Measurements from ENCODE around the gene PRR5.

Gene PRR5

GRCh38 chr22:44719586-44720368 is 17.8 kb downstream of the PRR5 start:
- no peak for DNase-seq

GRCh38 chr22:44721213-44721612 is 19.2 kb downstream of the PRR5 start:
- DNase-seq, result no peak

- no peak for DNase-seq
Measured at GRCh38 chr22:44722611-44723010, 20.6 kb downstream of the PRR5 start.

DNA sequence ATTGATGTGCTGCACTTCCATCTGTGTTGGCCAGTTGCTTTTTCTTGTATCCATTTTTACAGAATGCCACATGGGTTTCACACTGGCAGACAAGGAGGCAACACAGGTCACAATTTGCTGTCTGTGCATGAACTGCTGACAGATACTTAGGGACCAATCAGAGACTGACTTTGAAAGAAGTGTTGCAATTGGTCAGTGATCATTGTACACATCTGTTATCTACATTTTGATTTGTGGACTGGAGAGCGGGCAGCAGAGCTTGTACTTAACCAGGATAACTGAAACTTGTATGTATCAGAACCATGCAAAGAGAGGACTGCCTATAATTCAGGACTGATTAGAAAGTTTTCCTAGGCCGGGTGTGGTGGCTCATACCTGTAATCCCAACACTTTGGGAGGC is 21.8 kb downstream of the PRR5 start:
- no peak for DNase-seq

- no peak for DNase-seq
Measured at GRCh38 chr22:44724416-44724815, 22.4 kb downstream of the PRR5 start.

DNA sequence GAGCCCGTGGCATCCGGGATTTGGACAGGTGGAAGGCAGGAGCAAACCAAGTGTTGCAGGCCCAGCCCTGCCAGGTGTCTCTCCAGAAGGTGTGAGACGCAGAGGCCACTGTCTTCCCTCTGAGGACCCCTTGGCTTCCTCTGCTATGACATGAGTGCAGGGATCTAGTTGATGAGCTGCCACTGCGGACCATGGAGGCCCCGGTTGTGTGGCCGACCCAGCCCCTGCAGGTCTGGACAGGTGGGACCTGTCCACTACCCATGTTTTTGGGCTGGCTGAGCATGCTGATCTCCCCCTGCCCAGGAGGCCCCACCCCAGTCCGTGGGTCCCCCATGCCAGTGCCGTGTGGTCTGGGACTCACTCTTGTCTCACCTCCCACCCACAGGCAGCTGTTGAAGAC is 22.9 kb downstream of the PRR5 start:
- no peak for DNase-seq

DNA sequence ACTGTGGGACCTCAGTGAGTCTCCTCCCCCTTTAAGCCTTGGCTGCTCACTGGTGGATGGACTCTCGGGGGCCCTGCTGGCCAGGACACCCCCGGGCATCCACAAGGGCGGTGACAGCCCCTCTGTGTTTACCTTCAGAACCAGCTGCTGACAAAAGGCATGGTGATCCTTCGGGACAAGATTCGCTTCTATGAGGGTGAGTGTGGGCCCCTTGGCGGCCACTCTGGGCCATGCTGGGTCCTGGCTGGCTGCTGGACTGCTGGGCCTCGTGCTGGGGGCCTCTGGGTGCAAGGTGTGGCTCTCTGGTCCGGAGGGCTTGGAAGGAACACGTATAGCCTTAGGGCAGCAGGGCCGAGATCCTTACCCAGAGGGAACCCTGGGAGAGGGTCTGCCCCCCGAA is 24.4 kb downstream of the PRR5 start:
- DNase-seq, result no peak

GRCh38 chr22:44727148-44727547 is 25.1 kb downstream of the PRR5 start:
- no peak for DNase-seq

DNA sequence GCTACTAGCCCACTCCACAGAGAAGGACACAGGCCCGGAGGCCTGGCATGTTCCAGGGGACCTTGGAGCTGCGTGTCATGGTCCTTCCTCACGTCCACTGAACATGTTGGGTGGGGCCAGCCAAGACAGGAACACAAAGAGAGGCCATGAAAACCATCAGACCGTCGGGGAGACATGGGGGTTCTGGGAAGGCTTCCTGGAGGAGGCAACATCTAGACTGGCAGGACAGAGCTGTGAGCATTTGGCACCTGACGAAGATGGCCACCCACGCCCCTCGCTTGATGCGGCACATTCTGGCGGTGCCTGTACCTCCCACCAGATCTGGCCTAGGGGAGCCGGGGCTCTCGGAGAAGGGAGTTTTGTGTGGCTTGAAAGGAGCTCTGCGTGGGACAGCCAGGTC is 25.7 kb downstream of the PRR5 start:
- no peak for DNase-seq

DNA sequence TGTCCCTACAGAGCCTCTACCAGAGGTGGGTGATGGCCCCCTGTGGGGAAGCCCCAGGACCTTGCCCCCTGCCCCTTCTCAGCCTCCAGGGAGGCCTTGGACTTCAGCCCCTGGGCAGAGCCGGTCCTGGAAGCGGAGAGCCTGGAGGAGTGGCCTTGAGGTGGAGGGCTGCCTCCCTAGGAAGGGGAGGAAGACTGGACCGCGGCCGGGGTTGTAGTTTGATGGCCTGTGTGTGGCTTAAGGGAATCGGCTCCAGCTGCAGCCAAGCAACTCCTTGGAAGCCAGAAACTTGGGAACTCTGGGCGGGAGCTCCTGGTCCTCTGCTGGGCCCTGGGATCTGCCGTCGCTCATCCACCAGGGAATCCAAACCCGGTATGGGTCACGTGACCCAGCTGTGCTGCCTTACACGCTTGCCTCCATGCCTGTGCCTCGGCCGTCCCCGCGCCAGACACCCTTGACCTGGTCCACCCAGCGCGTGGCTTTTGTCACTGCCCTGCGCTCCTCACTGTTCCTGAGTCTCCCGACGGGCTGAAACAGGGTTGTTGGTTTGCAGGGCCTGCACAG is 26.8 kb downstream of the PRR5 start:
- DNase-seq, result no peak

DNA sequence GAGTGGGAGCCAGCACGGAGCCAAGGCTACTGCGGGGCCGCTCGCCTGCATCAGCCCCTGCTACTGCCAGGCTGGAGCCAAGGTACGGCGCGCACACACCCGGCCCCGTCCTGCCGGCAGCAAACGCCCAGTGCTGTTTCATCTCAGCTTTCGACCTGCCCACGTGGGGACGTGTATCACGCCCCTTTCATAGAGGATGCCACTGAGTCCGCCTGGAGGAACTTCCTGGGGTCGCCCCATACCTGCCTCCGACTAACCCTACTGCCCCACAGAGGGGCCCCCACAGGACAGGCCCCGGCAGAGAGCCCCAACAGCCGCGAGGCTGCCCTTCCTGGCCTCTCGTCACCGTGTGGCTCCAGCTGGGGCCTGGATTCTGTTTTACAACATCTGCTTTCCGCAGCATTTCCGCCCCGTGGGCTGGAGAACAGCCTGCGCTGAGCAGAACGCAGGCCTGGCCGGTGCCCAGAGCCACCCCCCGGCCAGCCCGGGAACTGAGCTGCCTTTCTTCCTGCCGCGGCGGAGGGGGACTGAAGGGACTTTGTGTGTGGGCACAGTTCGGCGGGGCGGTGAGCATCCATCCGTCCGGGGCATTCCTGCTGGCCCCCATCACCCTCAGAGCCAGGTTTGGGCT is 27.5 kb downstream of the PRR5 start:
- DNase-seq, result no peak

DNA sequence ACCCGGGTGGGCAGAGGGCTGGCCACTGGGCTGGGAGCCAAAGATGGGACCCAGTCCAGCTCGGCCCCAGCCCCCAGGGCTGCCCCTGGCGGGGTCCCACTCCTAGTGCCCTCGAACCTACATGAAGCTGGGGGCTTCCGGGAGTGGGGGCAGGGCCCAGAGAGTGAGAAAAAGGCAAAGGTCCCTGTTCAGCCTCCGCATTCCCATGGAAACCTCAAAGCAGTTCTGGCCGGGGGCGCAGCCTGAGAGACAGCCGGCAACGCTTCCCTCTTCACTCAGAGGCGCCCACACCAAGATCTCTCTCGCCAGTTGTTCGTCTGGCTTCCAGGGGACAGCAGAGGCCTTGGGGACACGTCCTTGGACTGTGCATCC is 28.0 kb downstream of the PRR5 start:
- DNase-seq, result no peak

DNA sequence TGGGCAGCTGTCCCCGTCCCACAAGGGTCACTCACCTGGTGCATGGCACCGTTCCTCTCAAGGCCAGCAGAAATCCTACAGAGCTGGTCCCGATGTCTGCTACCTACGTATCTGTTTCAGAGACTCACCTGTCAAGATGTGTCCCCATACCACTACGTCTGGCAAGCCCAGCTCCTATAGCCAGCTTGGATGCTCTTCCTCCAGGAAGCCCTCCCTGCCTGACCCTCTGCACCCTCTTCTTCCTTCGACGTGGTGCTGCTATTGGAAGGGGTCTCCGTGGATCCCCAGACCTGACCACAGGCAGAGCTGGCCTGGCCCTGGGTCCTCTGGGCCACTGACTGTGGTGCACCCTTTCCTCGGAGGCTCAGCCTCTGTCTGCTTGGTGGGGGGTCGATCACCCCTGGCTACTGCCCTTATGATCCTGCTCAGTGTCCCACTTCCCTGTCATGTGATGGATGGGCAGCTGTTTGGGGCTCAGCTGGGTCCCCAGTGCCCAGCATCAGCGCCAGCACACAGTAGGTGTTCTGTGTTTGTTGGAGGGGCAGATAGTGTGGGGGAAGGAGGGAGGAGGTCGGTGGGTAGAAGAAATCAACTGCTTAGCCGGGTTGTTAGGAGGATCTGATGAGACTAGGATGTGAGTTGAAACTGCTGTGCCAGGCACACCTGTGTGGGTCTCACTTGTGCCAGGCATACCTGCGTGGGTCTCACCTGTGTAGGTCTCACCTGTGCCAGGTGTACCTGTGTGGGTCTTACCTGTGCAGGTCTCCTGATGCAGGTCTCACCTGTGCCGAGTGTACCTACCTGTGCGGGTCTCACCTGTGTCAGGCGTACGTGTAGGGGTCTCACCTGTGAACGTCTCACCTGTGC is 28.7 kb downstream of the PRR5 start:
- no peak for DNase-seq

DNA sequence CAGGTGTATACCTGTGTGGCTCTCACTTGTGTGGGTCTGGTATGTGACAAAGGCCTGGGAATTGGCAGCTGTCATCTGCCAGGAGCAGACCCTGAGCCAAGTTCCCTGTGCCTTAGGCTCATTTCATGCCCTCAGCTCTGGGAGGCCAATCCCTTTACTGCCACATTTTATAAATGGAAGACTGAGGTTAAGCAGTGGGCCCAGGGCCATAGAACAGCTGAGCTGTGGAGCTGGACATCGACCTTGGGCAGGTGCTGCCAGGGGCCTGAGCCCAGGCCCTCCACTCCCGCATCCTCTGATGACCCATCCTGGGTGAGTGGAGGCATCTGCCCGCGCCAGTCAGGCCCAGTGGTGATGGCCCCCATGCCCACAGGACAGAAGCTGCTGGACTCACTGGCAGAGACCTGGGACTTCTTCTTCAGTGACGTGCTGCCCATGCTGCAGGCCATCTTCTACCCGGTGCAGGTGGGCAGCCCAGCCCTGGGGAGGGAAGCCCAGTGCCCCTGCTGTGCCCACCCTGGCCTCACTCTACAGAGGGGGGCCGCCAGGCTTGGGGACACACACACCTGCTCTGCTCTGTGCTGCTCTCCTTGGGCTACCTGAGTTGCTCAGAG is 29.5 kb downstream of the PRR5 start:
- no peak for DNase-seq

GRCh38 chr22:44732017-44732561 is 30.1 kb downstream of the PRR5 start:
- no peak for DNase-seq

DNA sequence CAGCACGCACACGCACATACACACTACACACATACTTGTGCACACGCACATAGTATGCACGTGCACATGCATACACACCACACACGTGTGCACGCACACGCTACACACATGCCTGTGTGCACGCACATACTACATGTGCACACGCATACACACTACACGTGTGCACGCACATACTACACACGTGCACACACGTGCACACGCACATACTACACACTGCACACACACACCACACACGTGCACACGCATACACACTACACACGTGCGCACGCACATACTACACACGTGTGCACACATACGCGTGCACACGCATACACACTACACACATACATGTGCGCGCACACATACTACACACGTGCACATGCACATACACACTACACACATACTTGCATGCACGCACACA is 30.7 kb downstream of the PRR5 start:
- no peak for DNase-seq

DNA sequence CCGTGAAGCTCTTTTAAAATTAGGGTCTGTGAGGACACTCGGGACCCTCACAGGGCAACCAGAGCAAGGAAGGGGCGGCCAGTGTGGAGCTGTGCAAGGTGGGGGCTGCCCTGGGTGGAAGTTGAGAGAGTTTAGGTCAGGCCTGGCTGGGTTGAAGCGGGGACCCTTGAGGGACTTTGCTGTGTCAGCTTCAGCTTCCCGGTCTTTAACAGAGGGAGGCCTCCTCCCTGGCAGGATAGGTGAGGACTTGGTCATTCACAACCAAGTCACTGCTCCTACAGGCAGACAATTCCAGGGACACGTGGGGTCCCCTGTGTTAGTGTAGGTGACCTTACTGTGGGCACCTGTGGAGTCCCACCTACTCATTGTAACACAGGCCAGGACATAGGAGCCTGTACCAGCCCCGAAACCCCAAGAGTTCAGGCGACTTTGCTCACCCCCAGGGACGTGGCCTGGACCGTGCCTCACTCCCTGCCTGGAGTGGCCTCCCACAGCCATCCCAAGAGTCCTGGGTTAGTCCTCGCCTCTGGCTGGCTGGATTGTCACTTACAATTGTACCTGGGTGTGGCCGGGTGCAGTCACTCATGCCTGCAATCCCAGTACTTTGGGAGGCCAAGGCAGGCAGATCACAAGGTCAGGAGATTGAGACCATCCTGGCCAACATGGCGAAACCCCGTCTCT is 31.6 kb downstream of the PRR5 start:
- DNase-seq, result no peak

DNA sequence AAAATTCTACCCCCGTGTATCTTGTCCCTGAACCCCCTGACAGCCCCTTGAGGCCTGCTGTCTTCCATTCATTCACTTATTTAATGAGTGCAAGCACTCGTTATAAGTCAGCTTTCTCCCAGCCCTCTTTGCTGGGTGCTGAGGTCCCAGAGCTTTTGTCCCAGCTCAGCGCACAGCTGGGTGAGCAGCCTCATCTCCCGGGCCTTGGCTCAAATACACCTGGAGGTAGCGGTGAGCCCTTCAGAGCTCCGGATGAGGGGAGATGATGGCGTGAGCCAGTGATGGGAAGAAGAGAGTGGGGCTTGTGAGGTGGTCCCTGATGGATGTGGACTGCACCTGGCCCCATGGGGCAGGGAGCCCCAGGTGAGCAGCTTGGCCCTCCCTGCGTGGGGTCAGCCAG is 32.3 kb downstream of the PRR5 start:
- DNase-seq, result no peak

DNA sequence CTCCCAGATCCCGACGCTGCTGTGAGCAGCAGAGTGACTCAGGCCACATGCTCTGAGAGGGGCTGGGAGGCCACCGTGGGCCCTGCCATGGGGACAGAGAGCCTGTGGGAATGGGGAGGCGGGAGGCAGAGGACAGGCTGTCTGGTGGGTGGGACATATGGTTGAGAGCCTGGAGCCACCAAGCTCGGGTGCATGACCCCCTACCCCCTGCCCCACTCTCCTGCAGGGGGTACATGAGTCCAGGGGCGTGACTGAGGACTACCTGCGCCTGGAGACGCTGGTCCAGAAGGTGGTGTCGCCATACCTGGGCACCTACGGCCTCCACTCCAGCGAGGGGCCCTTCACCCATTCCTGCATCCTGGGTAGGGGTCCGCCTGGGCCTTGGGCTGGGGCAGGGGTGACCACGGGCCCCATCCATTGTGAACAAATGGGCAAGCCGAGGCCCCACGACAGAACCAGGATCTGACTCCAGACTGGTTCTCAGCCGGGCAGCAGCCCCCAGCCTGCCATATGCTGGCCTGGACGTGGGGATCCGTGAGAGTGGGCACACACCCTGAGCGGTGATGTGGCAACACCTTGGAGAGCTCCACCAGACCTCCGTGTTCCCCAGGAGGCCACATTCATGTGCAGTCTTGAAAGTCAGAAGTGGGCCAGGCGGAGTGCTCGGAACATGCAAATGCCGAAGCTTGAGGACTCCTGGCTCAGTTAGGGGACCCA is 33.0 kb downstream of the PRR5 start:
- no peak for DNase-seq

GRCh38 chr22:44735518-44736428 is 33.8 kb downstream of the PRR5 start:
- peak; percentile 72 for DNase-seq

Measured in activated CD4-positive, alpha-beta T cell treated with anti-CD3 and anti-CD28 coated beads for 1 hour (primary cell).